ENCODE results near the gene STRIT1.

Gene STRIT1

DNA sequence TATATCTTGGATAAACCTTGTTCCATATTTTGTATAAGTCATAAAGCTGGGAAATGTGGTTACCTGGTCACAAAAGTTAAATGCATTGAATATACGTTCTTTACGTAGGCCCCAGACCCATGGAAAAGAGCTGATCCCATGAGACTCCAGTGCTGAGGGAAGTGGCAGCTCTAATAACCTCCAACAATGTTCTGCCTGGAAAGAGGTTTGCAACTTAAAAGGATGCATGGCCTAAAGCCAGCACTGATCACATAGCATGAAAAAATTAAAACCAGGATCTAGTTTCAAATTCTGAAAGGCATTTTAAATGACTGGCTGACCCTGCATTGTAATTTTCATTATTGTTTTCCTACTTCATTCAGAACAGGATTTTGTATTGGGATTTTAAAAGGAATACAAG is 27.9 kb upstream of the STRIT1 start:
- DNase-seq (ENCODE audit: extremely low spot score) = no peak
- CTCF ChIA-PET = no interaction called here
- no peak for TF ChIP-seq CTBP1 (IDR thresholded peaks at IDR 0.05; ENCODE audit: borderline replicate concordance)
- no peak for TF ChIP-seq TARDBP (IDR thresholded peaks at IDR 0.05)
- TF ChIP-seq L3MBTL2 (conservative IDR thresholded peaks at IDR 0.05) = no peak
- TF ChIP-seq ELF4 (IDR thresholded peaks at IDR 0.05) = no peak
- POLR2A ChIA-PET = interaction anchor here (0.6 kb wide), 1 partner anchor 103 kb away, joined by 3 read pairs; no protein-coding TSS in a partner anchor

DNA sequence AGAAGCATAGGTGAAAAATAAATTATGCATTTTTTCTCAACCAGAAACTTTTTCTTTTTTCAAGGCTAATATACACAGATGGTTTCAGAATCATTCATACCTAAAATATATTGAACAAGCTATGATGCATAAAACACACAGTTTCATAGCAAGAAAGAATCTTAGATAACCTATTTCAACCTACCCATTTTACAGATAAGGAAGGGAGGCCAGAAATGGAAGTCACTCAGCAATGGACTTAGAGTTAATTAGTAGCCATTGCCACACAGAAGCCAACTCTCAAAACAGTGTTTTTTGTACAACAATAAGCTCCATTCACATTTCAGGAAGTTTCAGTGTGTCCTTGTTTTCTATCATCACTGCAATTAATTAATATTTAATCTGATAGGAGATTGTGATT is 27.5 kb upstream of the STRIT1 start:
- TF ChIP-seq HDGF (IDR thresholded peaks at IDR 0.05; ENCODE audit: borderline replicate concordance) (no peak), ZNF384 (IDR thresholded peaks at IDR 0.05) (no peak), BHLHE40 (IDR thresholded peaks at IDR 0.05; ENCODE audit: borderline replicate concordance) (no peak), L3MBTL2 (conservative IDR thresholded peaks at IDR 0.05) (no peak), FOXA1 (IDR thresholded peaks at IDR 0.05) (no peak), ARNT (IDR thresholded peaks at IDR 0.05) (no peak), CTBP1 (IDR thresholded peaks at IDR 0.05; ENCODE audit: borderline replicate concordance) (no peak), LEF1 (IDR thresholded peaks at IDR 0.05; ENCODE audit: borderline replicate concordance) (no peak), FOXM1 (IDR thresholded peaks at IDR 0.05; ENCODE audit: borderline replicate concordance) (no peak), FOXK2 (IDR thresholded peaks at IDR 0.05) (no peak), ELF4 (IDR thresholded peaks at IDR 0.05) (no peak), TARDBP (IDR thresholded peaks at IDR 0.05) (no peak), SP1 (IDR thresholded peaks at IDR 0.05) (no peak), NFRKB (IDR thresholded peaks at IDR 0.05) (no peak), SUZ12 (IDR thresholded peaks at IDR 0.05) (no peak)
- TF ChIP-seq, protein P1, sequence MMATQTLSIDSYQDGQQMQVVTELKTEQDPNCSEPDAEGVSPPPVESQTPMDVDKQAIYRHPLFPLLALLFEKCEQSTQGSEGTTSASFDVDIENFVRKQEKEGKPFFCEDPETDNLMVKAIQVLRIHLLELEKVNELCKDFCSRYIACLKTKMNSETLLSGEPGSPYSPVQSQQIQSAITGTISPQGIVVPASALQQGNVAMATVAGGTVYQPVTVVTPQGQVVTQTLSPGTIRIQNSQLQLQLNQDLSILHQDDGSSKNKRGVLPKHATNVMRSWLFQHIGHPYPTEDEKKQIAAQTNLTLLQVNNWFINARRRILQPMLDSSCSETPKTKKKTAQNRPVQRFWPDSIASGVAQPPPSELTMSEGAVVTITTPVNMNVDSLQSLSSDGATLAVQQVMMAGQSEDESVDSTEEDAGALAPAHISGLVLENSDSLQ (IDR thresholded peaks at IDR 0.05) = no peak
- ChIA-PET POLR2A (no interaction called here), CTCF (no interaction called here)
- no peak for DNase-seq (ENCODE audit: extremely low spot score)

DNA sequence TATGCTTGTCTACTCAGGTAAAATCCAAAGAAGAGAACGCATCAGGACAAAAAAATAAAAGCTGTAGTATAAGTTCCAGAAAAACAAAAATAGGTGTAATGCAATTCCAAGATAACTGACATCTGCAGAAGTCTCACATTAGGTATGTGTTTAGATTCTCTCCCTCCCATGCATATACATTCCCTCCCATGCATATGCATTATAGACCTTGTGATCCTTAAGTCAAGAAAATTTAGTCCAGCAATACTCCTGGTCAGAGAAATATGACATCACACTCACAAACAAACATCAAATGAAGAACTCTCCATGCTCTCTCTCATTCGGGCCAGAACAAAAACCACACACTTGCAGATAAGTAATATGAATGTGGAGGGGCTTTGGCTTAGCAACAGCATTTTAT is 25.3 kb upstream of the STRIT1 start:
- TF ChIP-seq NFRKB (IDR thresholded peaks at IDR 0.05) (no peak), TARDBP (IDR thresholded peaks at IDR 0.05) (no peak), ZNF384 (IDR thresholded peaks at IDR 0.05) (no peak), LEF1 (IDR thresholded peaks at IDR 0.05; ENCODE audit: borderline replicate concordance) (no peak), CTBP1 (IDR thresholded peaks at IDR 0.05; ENCODE audit: borderline replicate concordance) (no peak), L3MBTL2 (conservative IDR thresholded peaks at IDR 0.05) (no peak), FOXK2 (IDR thresholded peaks at IDR 0.05) (no peak), FOXA1 (IDR thresholded peaks at IDR 0.05) (no peak), SP1 (IDR thresholded peaks at IDR 0.05) (no peak), ELF4 (IDR thresholded peaks at IDR 0.05) (no peak), FOXM1 (IDR thresholded peaks at IDR 0.05; ENCODE audit: borderline replicate concordance) (no peak)
- CTCF ChIA-PET = no interaction called here
- DNase-seq (ENCODE audit: extremely low spot score) = no peak
- POLR2A ChIA-PET = no interaction called here

DNA sequence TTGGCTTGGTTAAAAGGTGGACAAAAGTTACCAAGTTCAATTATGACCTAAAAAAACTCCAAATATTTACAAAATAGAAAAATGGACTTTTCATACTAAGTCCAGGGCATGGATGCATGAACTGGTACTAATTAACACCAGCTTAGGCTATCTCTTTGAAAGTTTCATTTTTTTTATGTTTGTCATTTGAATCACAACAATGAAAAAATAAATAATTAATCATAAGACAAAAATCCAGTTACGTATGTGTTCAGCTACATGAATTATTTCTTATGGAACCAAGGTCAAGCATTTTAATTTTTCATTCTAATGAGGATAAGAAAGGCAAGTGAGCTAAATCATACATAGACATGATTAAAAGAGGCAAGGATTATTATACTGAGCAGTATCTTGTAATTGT is 23.7 kb upstream of the STRIT1 start:
- ChIA-PET POLR2A (no interaction called here), CTCF (no interaction called here)
- no peak for DNase-seq (ENCODE audit: extremely low spot score)
- TF ChIP-seq L3MBTL2 (conservative IDR thresholded peaks at IDR 0.05) = no peak
- TF ChIP-seq BHLHE40 (IDR thresholded peaks at IDR 0.05; ENCODE audit: borderline replicate concordance) = no peak
- no peak for TF ChIP-seq TARDBP (IDR thresholded peaks at IDR 0.05)
- no peak for TF ChIP-seq FOXM1 (IDR thresholded peaks at IDR 0.05; ENCODE audit: borderline replicate concordance)
- no peak for TF ChIP-seq SUZ12 (IDR thresholded peaks at IDR 0.05)

DNA sequence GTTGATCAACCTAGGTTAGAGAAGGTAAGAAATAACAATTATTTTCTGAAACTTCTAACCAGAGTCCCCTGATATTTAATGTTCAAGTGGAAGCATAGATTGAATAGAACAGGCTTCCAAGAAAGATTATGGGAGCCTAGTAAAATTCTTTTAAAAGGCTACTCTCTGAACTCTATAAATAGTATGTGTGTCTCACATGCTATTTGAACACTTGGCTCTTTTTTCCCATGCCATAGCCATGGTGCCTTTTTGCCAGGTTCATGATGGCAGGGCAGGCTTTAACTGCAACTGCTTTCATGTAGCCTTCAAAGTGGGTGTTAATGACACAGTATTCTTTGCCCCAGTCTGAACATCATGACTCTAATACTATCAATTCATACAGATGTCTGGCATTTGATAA is 22.9 kb upstream of the STRIT1 start:
- no peak for DNase-seq (ENCODE audit: extremely low spot score)
- ChIA-PET CTCF (no interaction called here), POLR2A (no interaction called here)
- no peak for TF ChIP-seq CTBP1 (IDR thresholded peaks at IDR 0.05; ENCODE audit: borderline replicate concordance)
- no peak for TF ChIP-seq SUZ12 (IDR thresholded peaks at IDR 0.05)
- TF ChIP-seq TARDBP (IDR thresholded peaks at IDR 0.05) = no peak
- TF ChIP-seq ARNT (IDR thresholded peaks at IDR 0.05) = no peak
- no peak for TF ChIP-seq FOXM1 (IDR thresholded peaks at IDR 0.05; ENCODE audit: borderline replicate concordance)
- TF ChIP-seq ELF4 (IDR thresholded peaks at IDR 0.05) = no peak
- no peak for TF ChIP-seq NFRKB (IDR thresholded peaks at IDR 0.05)
- TF ChIP-seq L3MBTL2 (conservative IDR thresholded peaks at IDR 0.05) = no peak
- TF ChIP-seq FOXK2 (IDR thresholded peaks at IDR 0.05) = no peak
- TF ChIP-seq HDGF (IDR thresholded peaks at IDR 0.05; ENCODE audit: borderline replicate concordance) = no peak
- TF ChIP-seq ZNF384 (IDR thresholded peaks at IDR 0.05) = no peak
- TF ChIP-seq, protein P1 (IDR thresholded peaks at IDR 0.05) = no peak
- TF ChIP-seq FOXA1 (IDR thresholded peaks at IDR 0.05) = no peak
- TF ChIP-seq LEF1 (IDR thresholded peaks at IDR 0.05; ENCODE audit: borderline replicate concordance) = no peak
- TF ChIP-seq SP1 (IDR thresholded peaks at IDR 0.05) = no peak
- no peak for TF ChIP-seq BHLHE40 (IDR thresholded peaks at IDR 0.05; ENCODE audit: borderline replicate concordance)

DNA sequence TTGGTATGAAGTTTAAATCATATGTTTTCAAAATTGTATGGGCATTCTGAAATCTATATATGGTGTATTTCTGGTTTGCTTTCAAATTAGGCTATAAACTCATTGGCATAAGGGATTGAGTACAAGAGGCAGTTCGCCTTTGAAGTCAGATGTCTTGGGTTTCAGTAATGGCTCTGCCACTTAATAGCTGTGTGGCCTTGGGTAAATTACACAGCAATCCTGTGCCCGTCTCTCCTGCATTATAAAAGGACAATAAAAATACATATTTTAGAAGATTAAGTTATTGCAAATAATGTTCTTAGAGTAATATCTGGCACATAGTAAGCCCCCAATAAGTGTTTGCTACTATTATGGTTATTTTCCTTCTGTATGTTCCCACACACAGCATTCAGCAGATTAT is 20.4 kb upstream of the STRIT1 start:
- no peak for DNase-seq (ENCODE audit: extremely low spot score)
- TF ChIP-seq NFRKB (IDR thresholded peaks at IDR 0.05) (no peak), FOXM1 (IDR thresholded peaks at IDR 0.05; ENCODE audit: borderline replicate concordance) (no peak), LEF1 (IDR thresholded peaks at IDR 0.05; ENCODE audit: borderline replicate concordance) (no peak), HDGF (IDR thresholded peaks at IDR 0.05; ENCODE audit: borderline replicate concordance) (no peak), BHLHE40 (IDR thresholded peaks at IDR 0.05; ENCODE audit: borderline replicate concordance) (no peak), CTBP1 (IDR thresholded peaks at IDR 0.05; ENCODE audit: borderline replicate concordance) (no peak), ZNF384 (IDR thresholded peaks at IDR 0.05) (no peak), ELF4 (IDR thresholded peaks at IDR 0.05) (no peak), TARDBP (IDR thresholded peaks at IDR 0.05) (no peak), SUZ12 (IDR thresholded peaks at IDR 0.05) (no peak), FOXK2 (IDR thresholded peaks at IDR 0.05) (no peak), L3MBTL2 (conservative IDR thresholded peaks at IDR 0.05) (no peak), FOXA1 (IDR thresholded peaks at IDR 0.05) (no peak), SP1 (IDR thresholded peaks at IDR 0.05) (no peak), ARNT (IDR thresholded peaks at IDR 0.05) (no peak)
- TF ChIP-seq, protein P1 (IDR thresholded peaks at IDR 0.05) = no peak
- CTCF ChIA-PET = interaction anchor here (0.6 kb wide), 1 partner anchor 736 kb away, joined by 3 read pairs; no protein-coding TSS in a partner anchor
- POLR2A ChIA-PET = no interaction called here

Data from HEK293T (cell line).